ENCODE measurements around the gene NODAL.

Gene NODAL

GRCh38 chr10:70478191-70479164 lies 37.0 kb upstream of the NODAL start, which contains the start of gene PALD1 (continued):
- TF ChIP-seq ZNF449 (tag by site-specific recombination; IDR thresholded peaks at IDR 0.05) (0 out of 2 replicates have a peak, but pooled peaks have one; percentile 23), ZNF175 (tag by site-specific recombination; IDR thresholded peaks at IDR 0.05) (no peak), ZBTB7A (tag by site-specific recombination; IDR thresholded peaks at IDR 0.05; ENCODE audit: low read depth) (no peak), ZNF394 (tag by site-specific recombination; IDR thresholded peaks at IDR 0.05; ENCODE audit: borderline replicate concordance) (no peak), ZNF146 (tag by site-specific recombination; IDR thresholded peaks at IDR 0.05) (no peak), ZNF776 (tag by site-specific recombination; IDR thresholded peaks at IDR 0.05; ENCODE audit: borderline replicate concordance) (no peak), ZNF426 (tag by site-specific recombination; IDR thresholded peaks at IDR 0.05) (no peak), ZFP69B (tag by site-specific recombination; IDR thresholded peaks at IDR 0.05) (peak; percentile 54; the same call in 1 of the 2 replicates), ZNF280C (tag by site-specific recombination; IDR thresholded peaks at IDR 0.05) (no peak), ZNF23 (tag by site-specific recombination; IDR thresholded peaks at IDR 0.05; ENCODE audit: borderline replicate concordance) (no peak), ZNF280D (tag by site-specific recombination; IDR thresholded peaks at IDR 0.05) (no peak), ZNF623 (tag by site-specific recombination; IDR thresholded peaks at IDR 0.05) (no peak), ZNF488 (tag by site-specific recombination; IDR thresholded peaks at IDR 0.05) (no peak), OSR2 (tag by site-specific recombination; IDR thresholded peaks at IDR 0.05) (no peak), ZNF544 (tag by site-specific recombination; IDR thresholded peaks at IDR 0.05) (no peak), ZSCAN23 (tag by site-specific recombination; IDR thresholded peaks at IDR 0.05) (no peak), ZNF555 (tag by site-specific recombination; conservative IDR thresholded peaks at IDR 0.05) (no peak), GLIS2 (tag by site-specific recombination; IDR thresholded peaks at IDR 0.05) (no peak), PBX3 (CRISPR knock-in tag; IDR thresholded peaks at IDR 0.05) (peak; percentile 9; the same call in 1 of the 2 replicates), PRDM1 (tag by site-specific recombination; IDR thresholded peaks at IDR 0.05) (no peak), SALL2 (tag by site-specific recombination; IDR thresholded peaks at IDR 0.05; ENCODE audit: borderline replicate concordance) (no peak), IKZF3 (tag by site-specific recombination; IDR thresholded peaks at IDR 0.05) (0 out of 2 replicates have a peak, but pooled peaks have one; percentile 53), ZNF248 (tag by site-specific recombination; IDR thresholded peaks at IDR 0.05) (no peak), ZNF654 (tag by site-specific recombination; IDR thresholded peaks at IDR 0.05; ENCODE audit: low read depth) (no peak), MEIS1 (CRISPR knock-in tag; IDR thresholded peaks at IDR 0.05; ENCODE audit: borderline replicate concordance) (no peak)
- TF ChIP-seq, protein P1, sequence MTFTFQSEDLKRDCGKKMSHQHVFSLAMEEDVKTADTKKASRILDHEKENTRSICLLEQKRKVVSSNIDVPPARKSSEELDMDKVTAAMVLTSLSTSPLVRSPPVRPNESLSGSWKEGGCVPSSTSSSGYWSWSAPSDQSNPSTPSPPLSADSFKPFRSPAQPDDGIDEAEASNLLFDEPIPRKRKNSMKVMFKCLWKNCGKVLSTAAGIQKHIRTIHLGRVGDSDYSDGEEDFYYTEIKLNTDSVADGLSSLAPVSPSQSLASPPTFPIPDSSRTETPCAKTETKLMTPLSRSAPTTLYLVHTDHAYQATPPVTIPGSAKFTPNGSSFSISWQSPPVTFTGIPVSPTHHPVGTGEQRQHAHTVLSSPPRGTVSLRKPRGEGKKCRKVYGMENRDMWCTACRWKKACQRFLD (tag by site-specific recombination; IDR thresholded peaks at IDR 0.05): no peak
- TF ChIP-seq, protein P2, sequence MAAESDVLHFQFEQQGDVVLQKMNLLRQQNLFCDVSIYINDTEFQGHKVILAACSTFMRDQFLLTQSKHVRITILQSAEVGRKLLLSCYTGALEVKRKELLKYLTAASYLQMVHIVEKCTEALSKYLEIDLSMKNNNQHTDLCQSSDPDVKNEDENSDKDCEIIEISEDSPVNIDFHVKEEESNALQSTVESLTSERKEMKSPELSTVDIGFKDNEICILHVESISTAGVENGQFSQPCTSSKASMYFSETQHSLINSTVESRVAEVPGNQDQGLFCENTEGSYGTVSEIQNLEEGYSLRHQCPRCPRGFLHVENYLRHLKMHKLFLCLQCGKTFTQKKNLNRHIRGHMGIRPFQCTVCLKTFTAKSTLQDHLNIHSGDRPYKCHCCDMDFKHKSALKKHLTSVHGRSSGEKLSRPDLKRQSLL (tag by site-specific recombination; IDR thresholded peaks at IDR 0.05): no peak

All from HEK293 (cell line).